GM12892 (cell line): ENCODE measurements around the gene KIFC3.

Experiments
- DNase-seq: peaks from one replicate; pipeline ENCODE4 v3.0.0; 2011; ENCODE audit not compliant: insufficient read length
- FAIRE-seq: peaks from 2 replicates; lab custom pipeline; 2011; peaks lifted over from hg19 to GRCh38; lab: Jason Lieb, UNC
- POLR2A ChIP-seq: IDR thresholded peaks from 2 replicates; pipeline ENCODE4 v1.6.1; 2011; ENCODE audit warnings: low read depth, low read length, control low read depth
- POLR2AphosphoS5 ChIP-seq: IDR thresholded peaks from 2 replicates; pipeline ENCODE4 v1.6.1; 2011; ENCODE audit warnings: low read depth, low read length, control low read depth
- TAF1 ChIP-seq: IDR thresholded peaks from 2 replicates; pipeline ENCODE4 v1.6.1; 2011; ENCODE audit warnings: low read depth, mild to moderate bottlenecking, control low read depth, low read length, borderline replicate concordance

KIFC3 gene

DNA sequence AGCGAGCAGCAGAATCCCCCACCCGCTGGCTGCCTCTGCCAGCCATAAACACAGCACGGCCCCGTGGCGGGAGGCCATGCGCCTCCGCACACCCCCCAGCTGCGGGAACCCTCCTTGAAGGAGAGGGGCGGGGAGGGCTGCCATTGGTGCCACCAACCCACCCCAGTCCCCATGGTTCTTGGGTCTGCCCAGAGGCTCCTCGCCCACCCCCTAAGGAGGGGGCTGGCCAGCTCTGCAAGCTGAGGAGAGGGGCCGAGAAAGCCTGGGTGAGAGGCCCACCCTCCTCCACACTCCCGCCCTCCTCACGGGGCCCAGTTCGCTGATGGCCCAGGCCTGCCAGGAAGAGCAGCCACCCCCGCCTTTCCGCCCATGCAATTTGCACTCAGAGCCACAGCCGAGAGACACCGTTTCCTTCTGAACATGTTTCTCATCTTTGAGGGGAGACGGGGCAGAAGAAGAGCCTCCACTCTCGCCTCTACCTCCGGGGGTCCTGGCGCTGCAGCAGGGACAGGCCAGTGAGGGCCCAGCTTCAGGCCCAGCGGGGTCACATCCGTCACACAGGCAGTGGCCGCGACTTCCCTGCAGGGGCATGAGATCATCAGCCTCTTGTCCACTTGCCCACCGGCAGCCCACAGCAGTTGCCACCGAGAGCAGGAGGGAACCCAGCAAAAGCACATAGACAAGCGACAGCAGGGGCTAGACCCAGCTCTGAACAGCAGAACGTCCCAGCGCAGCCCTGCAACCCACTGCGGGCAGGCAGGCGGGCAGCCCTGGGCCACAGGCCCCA is 43.8 kb downstream of the KIFC3 start:
- DNase-seq (no peak), FAIRE-seq (no peak)
- TF ChIP-seq POLR2AphosphoS5 (no peak), TAF1 (no peak), POLR2A (no peak)

- DNase-seq (no peak), FAIRE-seq (no peak)
- TF ChIP-seq POLR2A (no peak), TAF1 (no peak), POLR2AphosphoS5 (no peak)
Observed at GRCh38 chr16:57757883-57758282, 44.4 kb downstream of the KIFC3 start.

- DNase-seq (peak; percentile 99), FAIRE-seq (peak; percentile 88)
- TF ChIP-seq POLR2AphosphoS5 (no peak), TAF1 (no peak), POLR2A (no peak)
Observed at GRCh38 chr16:57757326-57757786, 44.9 kb downstream of the KIFC3 start.

- TF ChIP-seq TAF1 (no peak), POLR2AphosphoS5 (no peak), POLR2A (no peak)
- DNase-seq = no peak
- no peak for FAIRE-seq
Observed at GRCh38 chr16:57756424-57757325, 45.6 kb downstream of the KIFC3 start.

GRCh38 chr16:57755726-57756423 is 46.4 kb downstream of the KIFC3 start:
- TF ChIP-seq POLR2AphosphoS5 (no peak), POLR2A (no peak), TAF1 (no peak)
- DNase-seq = no peak
- no peak for FAIRE-seq

- DNase-seq = no peak
- TF ChIP-seq POLR2A (no peak), TAF1 (no peak), POLR2AphosphoS5 (no peak)
- no peak for FAIRE-seq
Observed at GRCh38 chr16:57755061-57755684, 47.1 kb downstream of the KIFC3 start.

DNA sequence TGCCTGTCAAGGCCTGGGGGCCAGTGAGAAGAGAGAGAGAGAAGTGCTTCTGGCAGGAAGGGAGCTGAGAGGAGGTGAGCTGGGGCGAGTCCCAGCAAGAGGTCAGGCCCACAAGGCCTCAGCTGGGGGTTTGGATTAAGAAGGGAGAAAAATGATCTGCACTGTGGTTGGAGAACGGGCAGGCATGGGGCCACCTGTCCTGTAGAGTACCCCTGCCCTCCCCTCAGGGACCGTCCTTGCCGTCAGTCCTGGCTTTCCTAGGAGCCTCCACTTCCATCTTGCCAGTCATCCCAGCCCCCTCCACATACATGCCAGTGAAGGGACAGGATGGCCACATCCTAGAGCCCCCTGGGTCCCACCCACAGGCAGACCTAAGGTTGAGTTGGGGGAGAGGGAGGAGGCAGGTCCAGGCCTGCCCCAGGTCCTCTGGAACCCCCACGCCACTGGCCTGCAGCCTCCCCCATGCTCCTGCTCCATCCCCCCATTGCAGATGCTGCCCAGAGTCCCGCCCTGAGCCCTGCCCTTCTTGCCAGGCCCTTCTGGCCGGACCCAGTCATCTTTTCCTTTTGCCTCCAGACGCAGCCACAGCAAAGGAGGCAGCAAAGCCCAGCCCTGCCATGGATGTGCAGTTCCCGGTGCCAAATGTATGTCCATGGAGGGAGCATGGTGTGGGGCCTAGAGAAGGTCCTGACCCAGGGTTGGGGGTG is 47.8 kb downstream of the KIFC3 start:
- DNase-seq (no peak), FAIRE-seq (no peak)
- TF ChIP-seq TAF1 (no peak), POLR2A (no peak), POLR2AphosphoS5 (no peak)

DNA sequence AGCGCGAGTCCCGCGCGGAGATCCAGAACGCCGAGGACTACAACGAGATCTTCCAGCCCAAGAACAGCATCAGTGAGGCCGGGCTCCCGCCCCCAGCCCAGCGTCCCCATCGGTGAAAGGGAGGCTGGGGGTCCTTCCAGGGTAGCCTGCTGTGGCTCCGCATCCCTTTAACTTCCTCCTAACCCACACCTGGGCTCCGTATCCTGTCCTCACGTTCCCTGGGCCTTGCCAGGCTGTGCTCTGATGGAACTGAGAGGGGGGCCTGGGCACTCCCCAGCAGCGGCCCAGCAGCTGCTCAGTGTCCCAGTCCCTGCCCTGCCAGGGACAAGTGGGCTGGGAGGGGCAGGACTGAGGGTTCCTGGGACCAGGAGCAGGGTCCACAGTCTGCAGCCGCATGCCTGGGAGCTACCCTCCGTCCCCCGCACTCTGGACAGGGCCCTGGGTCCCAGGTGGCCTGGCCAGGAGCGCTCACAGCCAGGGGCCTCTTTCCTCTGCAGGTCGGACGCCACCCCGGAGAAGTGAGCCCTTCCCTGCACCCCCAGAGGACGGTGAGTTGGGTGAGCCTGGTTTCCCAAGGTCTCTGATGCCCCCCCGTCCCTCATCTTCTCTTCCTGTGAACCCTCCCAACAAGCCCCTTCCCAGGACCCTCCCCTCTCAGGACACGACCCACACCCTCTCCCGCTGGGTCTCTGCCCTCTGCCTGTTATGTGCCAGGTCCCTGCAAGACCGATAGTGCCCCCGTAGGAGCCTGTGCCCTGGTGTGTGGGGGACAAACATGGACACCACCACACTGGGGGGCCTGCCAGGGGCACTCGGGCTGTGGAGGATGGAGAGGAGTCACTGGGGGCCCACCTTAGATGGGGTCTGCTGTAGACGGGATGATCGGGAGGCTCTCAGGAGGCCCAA is 48.6 kb downstream of the KIFC3 start:
- TF ChIP-seq POLR2A = no peak
- no peak for TF ChIP-seq POLR2AphosphoS5
- TF ChIP-seq TAF1 = no peak
- FAIRE-seq = no peak
- no peak for DNase-seq

GRCh38 chr16:57752581-57753447 is 49.5 kb downstream of the KIFC3 start:
- FAIRE-seq (no peak), DNase-seq (no peak)
- TF ChIP-seq TAF1 = no peak
- TF ChIP-seq POLR2AphosphoS5 = no peak
- no peak for TF ChIP-seq POLR2A
